DND-41 (cell line): ENCODE measurements around the gene NCBP1.

Experiments used
- ATAC-seq: fragments of 200-7000 bp; cut with Tn5 transposase; 3 replicates; pipeline ENCODE4 v1.9.1; 2021; ENCODE audit warnings: low read depth; ENCODE audit not compliant: insufficient read depth
- DNase-seq: peaks from one replicate; pipeline ENCODE4 v3.0.0-alpha.2; 2020
- H2AFZ ChIP-seq: 2 replicates; pipeline ENCODE4 v1.6.0; 2012; ENCODE audit warnings: low read depth, low read length
- H3K27ac ChIP-seq: 2 replicates; pipeline ENCODE4 v1.5.1; 2012; ENCODE audit warnings: low read length, inconsistent platforms
- H3K27me3 ChIP-seq: fragments of 200-600 bp; sonication (generic); 2 replicates; pipeline ENCODE4 v1.6.0; 2012; ENCODE audit warnings: low read length, mild to moderate bottlenecking, inconsistent platforms; ENCODE audit not compliant: insufficient read depth, poor library complexity
- H3K36me3 ChIP-seq: 2 replicates; pipeline ENCODE4 v1.5.1; 2012; ENCODE audit warnings: low read length, inconsistent platforms; ENCODE audit not compliant: insufficient read depth
- H3K4me1 ChIP-seq: 2 replicates; pipeline ENCODE4 v1.5.1; 2012; ENCODE audit warnings: mild to moderate bottlenecking, low read length; ENCODE audit not compliant: insufficient read depth
- H3K4me2 ChIP-seq: 2 replicates; pipeline ENCODE4 v1.6.0; 2012; ENCODE audit warnings: mild to moderate bottlenecking, moderate library complexity, low read length, inconsistent platforms; ENCODE audit not compliant: insufficient read depth
- H3K4me3 ChIP-seq, 2 experiments: fragments of 200-600 bp in 1 of 2; shearing (Covaris generic) in 1 of 2; 2 replicates each; pipeline ENCODE4 v1.5.1; 2012 to 2016; ENCODE audit warnings: inconsistent platforms in 2 of 2, low read length in 2 of 2, mild to moderate bottlenecking in 2 of 2, low read depth in 1 of 2, moderate library complexity in 1 of 2
- H3K79me2 ChIP-seq: 2 replicates; pipeline ENCODE4 v1.6.0; 2012; ENCODE audit warnings: low read length, inconsistent platforms; ENCODE audit not compliant: insufficient read depth
- H3K9ac ChIP-seq: 2 replicates; pipeline ENCODE4 v1.6.0; 2012; ENCODE audit warnings: low read depth, mild to moderate bottlenecking, inconsistent platforms, low read length, moderate library complexity
- H3K9me3 ChIP-seq: 2 replicates; pipeline ENCODE4 v1.5.1; 2012; ENCODE audit warnings: low read length, moderate library complexity, mild to moderate bottlenecking, inconsistent platforms; ENCODE audit not compliant: insufficient read depth, severe bottlenecking
- H4K20me1 ChIP-seq: 2 replicates; pipeline ENCODE4 v1.6.0; 2012; ENCODE audit warnings: low read length; ENCODE audit not compliant: insufficient read depth
- CTCF ChIP-seq: IDR thresholded peaks from 2 replicates; pipeline ENCODE4 v1.5.1; 2012; ENCODE audit warnings: borderline replicate concordance, low read length, moderate library complexity, mild to moderate bottlenecking; ENCODE audit not compliant: poor library complexity, severe bottlenecking; ENCODE audit errors: extremely low read depth
- EZH2 ChIP-seq: IDR thresholded peaks from 3 replicates; pipeline ENCODE4 v1.6.1; 2012; ENCODE audit warnings: borderline replicate concordance, low read depth, mild to moderate bottlenecking, moderate library complexity, low read length, inconsistent platforms; ENCODE audit not compliant: severe bottlenecking

The NCBP1 gene

GRCh38 chr9:97660847-97661246 lies 27.2 kb downstream of the NCBP1 start:
- ATAC-seq (no peak), DNase-seq (no peak)
- Histone ChIP-seq H3K27me3 (no peaks in the 10 kb centered on the region), H3K4me2 (no peak overlapping the region), H3K4me3 (no peak overlapping the region), H3K9ac (no peak overlapping the region), H3K79me2 (no peaks in the 10 kb centered on the region), H3K36me3 (peaks cover 89% of the 10 kb centered on the region), H4K20me1 (no peaks in the 10 kb centered on the region), H3K9me3 (no peaks in the 10 kb centered on the region), H3K4me1 (no peaks in the 10 kb centered on the region), H2AFZ (no peak overlapping the region), H3K27ac (no peak overlapping the region)
- no peak for TF ChIP-seq CTCF
- no peak for TF ChIP-seq EZH2

- no peaks in the 10 kb centered on the region for H3K9me3 ChIP-seq
Measured at GRCh38 chr9:97665742-97666141, 32.1 kb downstream of the NCBP1 start.

GRCh38 chr9:97666907-97667686 lies 33.5 kb downstream of the NCBP1 start:
- H3K4me3 ChIP-seq, result no peak overlapping the region
- H3K79me2 ChIP-seq, result no peaks in the 10 kb centered on the region
- H2AFZ ChIP-seq, result no peak overlapping the region
- H3K4me2 ChIP-seq, result no peak overlapping the region
- no peak overlapping the region for H3K27ac ChIP-seq
- no peak for ATAC-seq
- H4K20me1 ChIP-seq, result no peaks in the 10 kb centered on the region
- DNase-seq, result no peak
- H3K9me3 ChIP-seq, result no peaks in the 10 kb centered on the region
- no peaks in the 10 kb centered on the region for H3K27me3 ChIP-seq
- TF ChIP-seq EZH2 (no peak), CTCF (no peak)
- H3K36me3 ChIP-seq, result peaks cover 98% of the 10 kb centered on the region
- no peak overlapping the region for H3K9ac ChIP-seq
- no peaks in the 10 kb centered on the region for H3K4me1 ChIP-seq

More at GRCh38 chr9:97665742-97666141, 32.1 kb downstream of the NCBP1 start:
- H3K4me2 ChIP-seq, result no peak overlapping the region
- H3K4me3 ChIP-seq, result no peak overlapping the region
- no peak overlapping the region for H2AFZ ChIP-seq
- H4K20me1 ChIP-seq, result no peaks in the 10 kb centered on the region
- H3K36me3 ChIP-seq, result peaks cover 94% of the 10 kb centered on the region
- TF ChIP-seq EZH2 (no peak), CTCF (no peak)
- no peak overlapping the region for H3K9ac ChIP-seq
- no peaks in the 10 kb centered on the region for H3K79me2 ChIP-seq
- H3K27me3 ChIP-seq, result no peaks in the 10 kb centered on the region
- H3K27ac ChIP-seq, result no peak overlapping the region
- ATAC-seq (no peak), DNase-seq (no peak)
- no peaks in the 10 kb centered on the region for H3K4me1 ChIP-seq

GRCh38 chr9:97668485-97668884 lies 34.9 kb downstream of the NCBP1 start:
- H3K4me1 ChIP-seq, result no peaks in the 10 kb centered on the region
- no peak for DNase-seq
- TF ChIP-seq EZH2, result no peak
- TF ChIP-seq CTCF, result no peak
- H4K20me1 ChIP-seq, result no peaks in the 10 kb centered on the region
- no peak overlapping the region for H3K4me3 ChIP-seq
- no peaks in the 10 kb centered on the region for H3K79me2 ChIP-seq
- H3K36me3 ChIP-seq, result peaks cover 98% of the 10 kb centered on the region
- no peak overlapping the region for H3K4me2 ChIP-seq
- H3K27ac ChIP-seq, result no peak overlapping the region
- H3K27me3 ChIP-seq, result no peaks in the 10 kb centered on the region
- ATAC-seq, result no peak
- H3K9ac ChIP-seq, result no peak overlapping the region
- H2AFZ ChIP-seq, result no peak overlapping the region
- H3K9me3 ChIP-seq, result no peaks in the 10 kb centered on the region
